NCI-H2171 (cell line): ENCODE data around the gene ZC3HAV1L.
A peak's percentile ranks its signal among the peaks of the same experiment; 100 is the strongest.
"Not testable (repeated sequence)": the region's sequence is repeated elsewhere in the genome, so short reads cannot be mapped to it uniquely, and the experiment has no call there.

Experiments
- DNase-seq: peaks from one replicate; lab custom pipeline; 2025; lab: John Stamatoyannopoulos, UW

The ZC3HAV1L gene

GRCh38 chr7:139054101-139054500, 18.3 kb upstream of the ZC3HAV1L start:
- no peak for DNase-seq

DNA sequence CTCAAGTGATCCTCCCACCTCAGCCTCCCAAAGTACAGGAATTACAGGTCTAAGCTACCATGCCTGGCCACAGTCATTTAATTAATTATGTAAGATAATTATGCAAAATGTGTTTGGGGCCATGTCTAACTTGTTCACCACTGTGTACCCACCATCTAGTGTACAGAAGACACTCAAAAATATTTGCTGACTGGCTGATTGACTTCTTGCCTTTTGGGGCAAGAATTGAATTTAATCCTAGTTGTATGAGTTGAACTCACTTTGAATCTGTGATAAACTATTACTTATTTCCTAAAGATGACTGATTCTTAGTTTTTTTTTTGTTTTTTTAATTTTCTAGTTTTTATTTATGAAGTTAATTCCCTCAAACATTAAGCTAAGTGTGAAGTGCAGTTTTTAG, 15.8 kb upstream of the ZC3HAV1L start:
- no peak for DNase-seq

DNA sequence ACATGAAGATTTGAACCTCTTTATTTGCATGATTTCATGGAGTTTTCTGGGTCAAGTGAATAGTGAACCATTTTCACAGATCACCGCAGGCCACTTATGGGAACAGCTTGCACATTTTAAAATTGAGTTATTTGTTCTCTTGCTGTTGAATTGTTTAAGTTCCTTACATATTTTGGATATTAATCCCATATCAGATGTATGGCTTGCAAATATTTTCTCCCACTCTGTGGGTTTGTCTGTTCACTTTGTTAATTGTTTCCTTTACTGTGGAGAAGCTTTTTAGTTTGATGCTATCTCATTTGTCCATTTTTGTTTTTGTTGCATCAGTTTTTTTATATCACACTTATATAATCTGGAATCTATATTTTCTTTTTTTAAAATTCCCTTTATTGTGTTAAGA, 14.1 kb upstream of the ZC3HAV1L start:
- DNase-seq: no peak

DNA sequence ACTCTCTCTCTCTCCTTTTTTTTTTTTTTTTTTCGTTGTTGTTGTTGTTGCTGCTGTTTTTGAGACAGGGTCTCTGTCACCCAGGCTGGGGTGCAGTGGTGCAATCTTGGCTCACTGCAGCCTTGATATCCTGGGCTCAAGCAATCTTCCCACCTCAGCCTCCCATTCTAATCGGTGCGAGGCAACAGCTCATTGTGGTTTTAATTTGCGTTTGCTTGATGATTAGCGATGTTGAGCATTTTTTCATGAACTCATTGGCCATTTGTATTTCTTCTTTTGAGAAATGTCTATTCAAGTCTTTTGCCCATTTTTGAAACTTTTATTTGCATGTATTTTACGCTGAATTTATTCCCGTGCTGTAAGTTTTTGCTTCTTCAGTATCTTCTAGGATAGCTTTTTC, 13.3 kb upstream of the ZC3HAV1L start:
- DNase-seq: no peak

- DNase-seq: no peak
Observed at GRCh38 chr7:139047970-139048369, 12.1 kb upstream of the ZC3HAV1L start.

- no peak for DNase-seq
Observed at GRCh38 chr7:139046143-139046542, 10.3 kb upstream of the ZC3HAV1L start.

GRCh38 chr7:139044813-139045794, 9.3 kb upstream of the ZC3HAV1L start:
- no peak for DNase-seq

GRCh38 chr7:139043823-139044812, 8.3 kb upstream of the ZC3HAV1L start:
- no peak for DNase-seq

DNA sequence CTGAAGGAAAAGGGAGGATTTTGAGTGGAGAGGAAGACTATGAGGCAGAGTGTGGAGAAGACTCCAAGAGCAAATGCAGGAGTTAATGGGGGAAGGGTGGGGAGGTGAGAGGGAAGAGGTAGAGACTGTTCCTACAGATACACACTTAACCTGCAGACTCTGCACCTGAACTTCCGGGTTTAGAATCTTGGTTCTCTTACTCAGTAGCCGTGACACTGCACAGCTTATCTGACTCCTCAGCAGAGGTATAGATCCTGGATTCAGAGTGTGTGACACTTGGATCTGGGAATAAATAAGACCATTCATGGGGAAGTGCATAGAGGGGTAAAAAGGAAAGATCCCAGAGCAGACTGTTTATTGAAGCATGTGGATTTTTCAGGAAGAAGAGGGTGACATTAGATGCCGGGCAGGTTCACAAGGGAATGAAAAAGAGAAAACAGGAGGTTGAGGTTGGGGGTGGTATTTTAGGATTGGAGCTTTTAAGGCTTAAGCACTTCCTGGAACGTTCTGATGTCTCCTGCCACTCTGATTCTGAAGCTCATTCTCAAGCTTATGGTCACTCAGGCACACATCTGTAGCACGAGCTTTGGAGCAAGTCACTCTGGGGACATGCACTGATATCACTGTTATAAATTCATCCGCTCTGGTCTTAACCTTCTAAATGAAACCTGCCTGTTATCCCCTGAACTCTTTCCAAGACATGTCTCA, 5.7 kb upstream of the ZC3HAV1L start:
- no peak for DNase-seq

DNA sequence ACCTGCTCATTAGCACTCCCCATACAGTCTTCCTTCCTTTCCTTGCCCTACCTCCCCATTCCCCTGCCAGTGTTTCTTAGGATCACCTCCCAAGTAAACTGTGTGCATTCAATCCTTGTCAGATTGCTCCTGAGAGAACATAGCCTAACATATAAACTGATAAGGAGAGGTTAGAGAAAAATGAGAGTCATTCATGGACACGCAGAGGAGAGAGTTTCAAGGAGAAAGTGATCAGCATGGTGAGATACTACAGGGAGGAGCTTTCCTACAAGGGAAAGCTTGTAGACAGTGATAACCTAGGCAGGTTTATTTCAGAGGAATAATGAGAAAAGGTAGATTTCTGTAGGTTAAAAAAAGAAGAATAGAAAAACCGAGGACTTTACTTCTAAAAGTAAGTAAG, 2.8 kb upstream of the ZC3HAV1L start:
- DNase-seq: no peak

GRCh38 chr7:139036901-139037300, 1.1 kb upstream of the ZC3HAV1L start:
- no peak for DNase-seq

DNA sequence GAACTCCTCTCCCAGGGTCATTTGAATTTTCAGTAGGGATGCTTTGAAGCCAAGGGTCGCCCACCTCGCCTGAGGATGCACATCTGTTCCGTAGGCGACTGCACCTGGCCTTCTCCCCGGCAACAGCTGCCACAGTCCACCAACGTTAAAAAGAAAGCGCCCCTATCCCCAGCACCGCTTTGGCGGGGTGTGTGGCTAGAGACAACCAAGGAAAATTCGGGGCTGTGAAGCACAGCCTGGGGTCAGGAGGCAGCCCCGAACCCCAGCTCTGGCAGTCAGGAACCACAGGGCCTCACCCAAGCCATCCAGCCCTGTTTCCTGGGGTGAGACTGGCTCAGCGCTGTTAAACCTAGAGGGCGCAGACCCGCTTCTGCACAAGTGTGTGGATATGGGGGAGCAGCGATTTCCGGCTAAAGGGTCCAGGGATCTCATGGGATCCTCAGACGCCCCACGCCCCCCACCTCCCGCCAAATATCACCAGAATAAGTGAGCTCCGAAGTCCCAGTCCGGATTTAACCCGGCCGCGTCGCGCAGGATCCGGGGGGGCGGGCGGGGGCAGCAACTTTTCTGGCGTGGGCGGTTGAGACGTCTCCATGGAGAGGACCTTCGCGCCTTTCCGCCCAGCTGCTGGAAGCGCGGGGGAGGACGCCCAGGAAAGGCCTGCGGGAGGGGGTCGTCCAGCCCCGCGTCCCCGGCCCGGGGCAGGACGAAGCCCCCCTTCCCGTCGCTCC, 822 bp downstream of the ZC3HAV1L start:
- peak; percentile 29 for DNase-seq

DNA sequence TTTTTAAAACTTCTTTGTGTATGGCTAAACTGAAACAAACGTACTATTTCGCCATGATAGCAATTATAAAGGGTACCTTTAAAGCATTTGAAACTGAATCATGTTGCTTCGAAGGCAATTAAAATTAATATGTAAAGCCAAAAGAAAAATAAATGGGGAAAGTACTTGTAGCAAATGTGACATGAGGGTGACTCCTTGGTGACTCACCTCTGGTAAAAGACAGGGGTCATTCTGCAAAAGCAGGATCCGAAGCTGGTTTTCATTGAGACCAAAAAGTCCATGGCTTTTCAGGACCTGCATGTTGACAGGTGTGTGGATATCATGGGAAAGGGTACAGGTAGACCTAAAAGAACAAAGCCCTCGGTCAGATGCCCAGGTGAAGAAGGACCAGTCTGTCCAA, 1.5 kb downstream of the ZC3HAV1L start:
- no peak for DNase-seq

- no peak for DNase-seq
Observed at GRCh38 chr7:139033346-139034114, 2.3 kb downstream of the ZC3HAV1L start.

- DNase-seq: no peak
Observed at GRCh38 chr7:139032473-139032872, 3.4 kb downstream of the ZC3HAV1L start.

GRCh38 chr7:139029353-139029752, 6.5 kb downstream of the ZC3HAV1L start:
- DNase-seq: no peak

DNA sequence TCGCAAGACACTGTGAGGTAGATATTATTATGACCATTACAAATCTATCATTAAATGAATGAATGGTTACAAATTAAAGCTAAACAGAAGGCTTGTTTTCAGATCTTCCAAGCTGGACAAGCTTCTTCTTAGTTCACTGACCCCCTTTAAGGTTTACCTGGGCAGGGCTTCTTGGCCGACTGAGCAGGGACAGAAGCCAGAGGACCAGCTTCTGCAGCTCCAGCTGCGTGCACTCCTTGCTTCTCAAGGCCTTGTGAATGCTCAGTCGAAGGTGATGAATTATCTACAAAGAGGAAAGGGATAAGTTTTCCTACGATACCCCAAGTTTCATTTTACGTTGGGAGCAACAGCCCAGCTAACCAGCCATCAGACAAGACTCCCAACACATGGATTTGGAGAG, 9.3 kb downstream of the ZC3HAV1L start:
- no peak for DNase-seq

DNA sequence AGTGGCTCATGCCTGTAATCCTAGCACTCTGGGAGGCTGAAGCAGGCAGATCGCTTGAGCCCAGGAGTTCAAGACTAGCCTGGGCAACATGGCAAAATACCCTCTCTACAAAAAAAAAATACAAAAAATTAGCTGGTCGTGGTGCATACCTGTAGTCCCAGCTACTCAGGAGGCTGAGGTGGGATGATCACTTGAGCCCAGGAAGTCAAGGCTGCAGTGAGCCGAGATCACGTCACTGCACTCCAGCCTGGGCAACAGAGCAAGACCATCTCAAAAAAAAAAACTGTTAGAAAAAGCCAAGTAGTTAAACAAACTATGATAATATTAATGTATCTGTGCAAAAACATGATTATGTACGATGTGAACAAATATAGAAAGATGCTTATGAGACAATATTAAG, 10.0 kb downstream of the ZC3HAV1L start:
- not testable (repeated sequence) for DNase-seq

DNA sequence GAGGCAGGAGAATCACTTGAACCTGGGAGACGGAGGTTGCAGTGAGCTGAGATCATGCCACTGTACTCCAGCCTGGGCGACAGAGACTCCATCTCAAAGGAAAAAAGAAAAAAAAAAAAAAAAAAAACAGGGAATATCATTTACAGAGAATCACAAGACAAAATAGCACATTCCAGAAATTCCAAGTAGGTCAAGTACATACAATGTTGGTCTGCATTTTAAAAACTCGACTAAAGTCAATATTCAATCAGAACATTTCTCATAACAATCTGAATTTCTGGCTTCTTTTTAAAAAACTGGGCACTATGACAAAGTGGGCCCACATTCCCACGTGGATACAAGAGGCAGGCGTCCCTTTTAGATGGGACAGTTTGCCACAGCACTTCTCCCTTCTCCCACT, 12.8 kb downstream of the ZC3HAV1L start:
- no peak for DNase-seq

GRCh38 chr7:139022286-139022685, 13.6 kb downstream of the ZC3HAV1L start:
- DNase-seq: no peak

GRCh38 chr7:139018910-139019309, 16.9 kb downstream of the ZC3HAV1L start:
- no peak for DNase-seq
